ENCODE measurements around the gene AFF3. TPM values are rescaled to one million over a fixed set of nuclear protein-coding genes. Genes with fewer than 3 reads are reported as not detected.

AFF3 gene
- total RNA-seq, 1 experiment from 2014 or later: 0.05 TPM

DNA sequence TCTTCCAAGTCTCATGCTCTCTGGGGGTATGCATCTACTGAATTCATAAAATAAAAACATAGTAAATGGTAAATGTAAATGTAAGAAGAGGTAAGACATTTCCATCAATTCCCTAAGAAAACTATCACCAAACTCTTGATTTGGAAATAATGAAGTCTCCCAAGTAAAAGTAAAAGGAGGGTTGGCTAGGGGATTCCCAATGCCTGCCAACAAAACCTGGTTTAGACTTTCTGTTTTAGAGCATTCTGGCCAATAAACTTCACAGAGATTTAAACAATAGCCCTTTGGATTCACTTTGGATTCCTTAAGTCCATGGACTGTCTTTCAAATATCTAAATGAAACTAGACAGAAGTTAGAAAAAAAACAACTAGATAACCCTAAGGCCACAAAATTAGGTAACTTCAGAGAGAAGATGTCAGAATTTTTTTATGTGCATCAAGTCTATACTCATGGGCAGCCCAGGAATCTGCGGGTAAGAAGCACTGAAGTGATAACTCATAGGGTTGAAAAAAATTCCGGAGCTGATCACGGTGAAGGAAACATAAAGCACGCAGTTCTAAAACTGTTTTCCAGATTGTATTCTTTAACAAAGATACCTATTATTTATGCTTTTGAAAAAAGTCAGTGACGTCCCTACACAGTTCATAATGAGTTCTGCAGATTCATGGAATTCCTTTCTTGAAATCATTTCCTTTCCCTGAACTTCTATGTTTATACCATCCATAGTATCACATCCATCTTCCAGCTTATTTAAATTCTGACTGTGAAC, 263.6 kb downstream of the AFF3 start:
- H3K27ac Mint-ChIP-seq (ENCODE audit: unreplicated experiment): no peak overlapping the region
- Histone ChIP-seq H3K4me3 (ENCODE audit: low read depth, low read length) (no peak overlapping the region), H3K36me3 (ENCODE audit: control insufficient read depth, insufficient read depth, low read length) (no peaks in the 10 kb centered on the region), H3K9me3 (no peaks in the 10 kb centered on the region), H3K4me1 (no peaks in the 10 kb centered on the region), H3K27me3 (replicated peaks; ENCODE audit: control insufficient read depth, insufficient read depth, low read length) (no peaks in the 10 kb centered on the region)
- TF ChIP-seq, protein P1, sequence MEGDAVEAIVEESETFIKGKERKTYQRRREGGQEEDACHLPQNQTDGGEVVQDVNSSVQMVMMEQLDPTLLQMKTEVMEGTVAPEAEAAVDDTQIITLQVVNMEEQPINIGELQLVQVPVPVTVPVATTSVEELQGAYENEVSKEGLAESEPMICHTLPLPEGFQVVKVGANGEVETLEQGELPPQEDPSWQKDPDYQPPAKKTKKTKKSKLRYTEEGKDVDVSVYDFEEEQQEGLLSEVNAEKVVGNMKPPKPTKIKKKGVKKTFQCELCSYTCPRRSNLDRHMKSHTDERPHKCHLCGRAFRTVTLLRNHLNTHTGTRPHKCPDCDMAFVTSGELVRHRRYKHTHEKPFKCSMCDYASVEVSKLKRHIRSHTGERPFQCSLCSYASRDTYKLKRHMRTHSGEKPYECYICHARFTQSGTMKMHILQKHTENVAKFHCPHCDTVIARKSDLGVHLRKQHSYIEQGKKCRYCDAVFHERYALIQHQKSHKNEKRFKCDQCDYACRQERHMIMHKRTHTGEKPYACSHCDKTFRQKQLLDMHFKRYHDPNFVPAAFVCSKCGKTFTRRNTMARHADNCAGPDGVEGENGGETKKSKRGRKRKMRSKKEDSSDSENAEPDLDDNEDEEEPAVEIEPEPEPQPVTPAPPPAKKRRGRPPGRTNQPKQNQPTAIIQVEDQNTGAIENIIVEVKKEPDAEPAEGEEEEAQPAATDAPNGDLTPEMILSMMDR (IDR thresholded peaks at IDR 0.05; ENCODE audit: insufficient read depth in 1 of 2, low read depth in 1 of 2, low read length in 1 of 2, severe bottlenecking in 1 of 2, unreplicated experiment in 1 of 2): no peak
- no peak for DNase-seq
- BruUV-seq (replicated peaks): no TSS peak
- intact Hi-C loops (cut with micrococcal nuclease; ENCODE audit: unreplicated experiment): no loop called here
- no peaks in the 10 kb centered on the region for H3K9me3 Mint-ChIP-seq (ENCODE audit: unreplicated experiment)
- CTCF ChIA-PET: no interaction called here
- H3K4me3 Mint-ChIP-seq (ENCODE audit: unreplicated experiment): no peak overlapping the region
- peaks cover 19% of the 10 kb centered on the region for H3K27me3 Mint-ChIP-seq (ENCODE audit: insufficient read depth, unreplicated experiment)
- H3K4me1 Mint-ChIP-seq (ENCODE audit: low read depth, unreplicated experiment): no peaks in the 10 kb centered on the region
- POLR2A ChIA-PET: no interaction called here
- H3K36me3 Mint-ChIP-seq (ENCODE audit: insufficient read depth, unreplicated experiment): no peaks in the 10 kb centered on the region

DNA sequence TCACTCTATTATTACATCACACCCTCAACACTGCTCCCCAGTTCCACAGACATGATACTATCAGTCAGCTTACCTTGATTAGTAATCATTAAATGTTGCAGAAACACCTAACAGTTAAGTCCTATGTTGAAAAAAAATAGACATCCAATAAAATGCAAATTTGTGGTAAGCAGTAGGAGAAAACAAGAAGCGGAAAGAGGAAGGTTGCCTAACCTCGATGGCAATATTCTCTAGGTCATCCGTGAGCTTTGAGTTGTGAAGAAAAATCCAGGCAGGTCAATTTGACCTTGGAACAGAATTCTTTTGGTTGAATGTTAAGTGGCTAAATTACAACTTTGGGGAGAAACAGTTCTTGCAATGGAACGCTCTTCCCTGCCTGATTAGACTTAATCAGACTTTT, 264.4 kb downstream of the AFF3 start:
- Histone ChIP-seq H3K4me3 (ENCODE audit: low read depth, low read length) (no peak overlapping the region), H3K9me3 (no peaks in the 10 kb centered on the region), H3K4me1 (no peaks in the 10 kb centered on the region), H3K27me3 (replicated peaks; ENCODE audit: control insufficient read depth, insufficient read depth, low read length) (no peaks in the 10 kb centered on the region), H3K36me3 (ENCODE audit: control insufficient read depth, insufficient read depth, low read length) (no peaks in the 10 kb centered on the region)
- H3K27me3 Mint-ChIP-seq (ENCODE audit: insufficient read depth, unreplicated experiment): peaks cover 13% of the 10 kb centered on the region
- H3K9me3 Mint-ChIP-seq (ENCODE audit: unreplicated experiment): no peaks in the 10 kb centered on the region
- H3K4me1 Mint-ChIP-seq (ENCODE audit: low read depth, unreplicated experiment): no peaks in the 10 kb centered on the region
- ChIA-PET POLR2A (no interaction called here), CTCF (no interaction called here)
- no peak for DNase-seq
- no TSS peak for BruUV-seq (replicated peaks)
- no peak overlapping the region for H3K4me3 Mint-ChIP-seq (ENCODE audit: unreplicated experiment)
- no peaks in the 10 kb centered on the region for H3K36me3 Mint-ChIP-seq (ENCODE audit: insufficient read depth, unreplicated experiment)
- no peak overlapping the region for H3K27ac Mint-ChIP-seq (ENCODE audit: unreplicated experiment)
- intact Hi-C loops (cut with micrococcal nuclease; ENCODE audit: unreplicated experiment): no loop called here
- TF ChIP-seq, protein P1 (IDR thresholded peaks at IDR 0.05; ENCODE audit: insufficient read depth in 1 of 2, low read depth in 1 of 2, low read length in 1 of 2, severe bottlenecking in 1 of 2, unreplicated experiment in 1 of 2): no peak

DNA sequence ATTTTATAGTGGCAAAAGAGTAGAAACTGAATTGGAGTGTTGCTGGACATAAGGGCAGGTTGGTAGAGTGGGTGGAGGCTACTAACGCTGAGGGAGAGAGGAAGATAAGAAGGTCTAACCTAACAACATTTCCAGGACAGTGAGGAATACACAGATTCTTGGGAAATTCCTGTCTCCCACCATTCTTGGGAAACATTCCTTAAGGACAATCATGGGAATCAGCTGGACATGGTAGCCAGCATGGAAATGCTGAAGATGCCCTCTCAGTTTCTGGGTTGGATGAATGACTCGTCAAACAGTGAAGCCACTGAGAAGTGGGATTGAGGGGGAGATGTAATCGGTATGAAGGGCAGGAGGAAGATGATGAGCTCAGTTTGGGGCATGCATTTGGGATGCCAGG, 265.4 kb downstream of the AFF3 start:
- H3K4me1 ChIP-seq: no peaks in the 10 kb centered on the region
- no peak for DNase-seq
- no peaks in the 10 kb centered on the region for H3K27me3 ChIP-seq (replicated peaks; ENCODE audit: control insufficient read depth, insufficient read depth, low read length)
- H3K9me3 Mint-ChIP-seq (ENCODE audit: unreplicated experiment): no peaks in the 10 kb centered on the region
- no peak overlapping the region for H3K4me3 ChIP-seq (ENCODE audit: low read depth, low read length)
- no peaks in the 10 kb centered on the region for H3K4me1 Mint-ChIP-seq (ENCODE audit: low read depth, unreplicated experiment)
- ChIA-PET CTCF (no interaction called here), POLR2A (no interaction called here)
- no peak overlapping the region for H3K4me3 Mint-ChIP-seq (ENCODE audit: unreplicated experiment)
- H3K36me3 Mint-ChIP-seq (ENCODE audit: insufficient read depth, unreplicated experiment): no peaks in the 10 kb centered on the region
- no peaks in the 10 kb centered on the region for H3K9me3 ChIP-seq
- BruUV-seq (replicated peaks): no TSS peak
- intact Hi-C loops (cut with micrococcal nuclease; ENCODE audit: unreplicated experiment): no loop called here
- H3K27me3 Mint-ChIP-seq (ENCODE audit: insufficient read depth, unreplicated experiment): peaks cover 11% of the 10 kb centered on the region
- TF ChIP-seq, protein P1 (IDR thresholded peaks at IDR 0.05; ENCODE audit: insufficient read depth in 1 of 2, low read depth in 1 of 2, low read length in 1 of 2, severe bottlenecking in 1 of 2, unreplicated experiment in 1 of 2): no peak
- H3K27ac Mint-ChIP-seq (ENCODE audit: unreplicated experiment): no peak overlapping the region
- H3K36me3 ChIP-seq (ENCODE audit: control insufficient read depth, insufficient read depth, low read length): no peaks in the 10 kb centered on the region
